ENCODE results near the gene MAP3K15.

Gene MAP3K15

DNA sequence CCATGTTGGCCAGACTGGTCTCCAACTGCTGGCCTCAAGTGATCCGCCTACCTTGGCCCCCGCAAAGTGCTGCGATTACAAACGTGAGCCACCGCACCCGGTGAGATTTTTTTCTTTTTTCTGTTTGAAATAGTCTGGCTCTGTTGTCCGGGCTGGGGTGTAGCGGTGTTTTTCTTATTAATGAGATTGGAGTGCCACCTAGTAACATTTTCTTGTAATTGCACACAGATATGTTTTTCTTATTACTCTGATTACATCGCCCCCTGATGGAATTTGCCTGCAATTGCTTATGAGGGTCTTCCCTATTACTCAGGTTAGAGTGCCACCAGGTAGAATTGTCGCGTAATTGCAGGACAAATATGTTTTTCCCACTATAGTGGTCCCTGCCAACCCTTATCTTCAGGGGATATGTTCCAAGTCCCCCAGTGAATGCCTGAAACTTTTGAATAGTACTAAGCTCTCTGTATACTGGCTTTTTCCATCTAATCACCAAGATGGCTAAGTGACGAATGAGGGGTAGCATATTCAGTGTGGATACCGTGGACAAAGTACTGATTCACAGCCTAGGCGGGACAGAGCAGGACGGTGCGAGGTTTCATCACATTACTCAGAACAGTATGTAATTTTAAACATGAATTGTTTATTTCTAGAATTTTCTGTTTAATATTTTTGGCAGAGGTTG lies 180.2 kb downstream of the MAP3K15 start:
- peak; percentile 25 for DNase-seq (ENCODE audit: extremely low spot score)
- ChIA-PET CTCF (interaction anchor here (0.6 to 1.3 kb wide), 3 partner anchors 7 to 733 kb away, joined by 3 to 6 read pairs (median 3); no protein-coding TSS in a partner anchor), POLR2A (no interaction called here)
- no peak for TF ChIP-seq HDGF (IDR thresholded peaks at IDR 0.05; ENCODE audit: borderline replicate concordance)
- TF ChIP-seq FOXA1 (IDR thresholded peaks at IDR 0.05): no peak
- no peak for TF ChIP-seq FOXK2 (IDR thresholded peaks at IDR 0.05)
- TF ChIP-seq SUZ12 (IDR thresholded peaks at IDR 0.05): no peak
- TF ChIP-seq ARNT (IDR thresholded peaks at IDR 0.05): no peak
- no peak for TF ChIP-seq ELF4 (IDR thresholded peaks at IDR 0.05)
- TF ChIP-seq TARDBP (IDR thresholded peaks at IDR 0.05): no peak
- no peak for TF ChIP-seq FOXM1 (IDR thresholded peaks at IDR 0.05; ENCODE audit: borderline replicate concordance)
- no peak for TF ChIP-seq L3MBTL2 (conservative IDR thresholded peaks at IDR 0.05)

DNA sequence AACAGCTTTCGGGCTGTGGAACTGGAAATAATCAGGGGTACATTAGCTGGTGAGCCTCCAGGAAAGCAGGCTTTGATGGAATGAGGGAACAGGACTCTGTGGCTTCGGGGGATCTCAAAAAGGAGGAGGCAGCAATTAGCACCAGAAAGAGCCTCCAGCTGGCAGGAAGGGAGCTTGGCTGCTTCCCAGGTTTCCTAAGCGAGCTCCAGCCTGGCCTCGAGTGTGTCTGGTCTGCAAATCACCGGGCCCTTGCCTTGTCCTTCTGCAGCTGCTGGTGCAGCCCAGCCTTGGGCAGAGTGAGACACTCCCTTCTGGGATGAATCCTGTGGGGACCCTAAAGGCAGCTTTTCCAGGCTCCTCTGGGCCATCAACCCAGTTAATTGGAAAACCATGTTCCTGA lies 182.3 kb downstream of the MAP3K15 start:
- DNase-seq (ENCODE audit: extremely low spot score): no peak
- TF ChIP-seq NFRKB (IDR thresholded peaks at IDR 0.05) (no peak), SUZ12 (IDR thresholded peaks at IDR 0.05) (no peak), SP1 (IDR thresholded peaks at IDR 0.05) (no peak), FOXM1 (IDR thresholded peaks at IDR 0.05; ENCODE audit: borderline replicate concordance) (no peak), ZNF384 (IDR thresholded peaks at IDR 0.05) (no peak), LEF1 (IDR thresholded peaks at IDR 0.05; ENCODE audit: borderline replicate concordance) (no peak), ARNT (IDR thresholded peaks at IDR 0.05) (no peak), FOXA1 (IDR thresholded peaks at IDR 0.05) (no peak), TARDBP (IDR thresholded peaks at IDR 0.05) (no peak), HDGF (IDR thresholded peaks at IDR 0.05; ENCODE audit: borderline replicate concordance) (no peak), FOXK2 (IDR thresholded peaks at IDR 0.05) (no peak), BHLHE40 (IDR thresholded peaks at IDR 0.05; ENCODE audit: borderline replicate concordance) (no peak), CTBP1 (IDR thresholded peaks at IDR 0.05; ENCODE audit: borderline replicate concordance) (no peak), ELF4 (IDR thresholded peaks at IDR 0.05) (no peak), L3MBTL2 (conservative IDR thresholded peaks at IDR 0.05) (no peak)
- TF ChIP-seq, protein P1, sequence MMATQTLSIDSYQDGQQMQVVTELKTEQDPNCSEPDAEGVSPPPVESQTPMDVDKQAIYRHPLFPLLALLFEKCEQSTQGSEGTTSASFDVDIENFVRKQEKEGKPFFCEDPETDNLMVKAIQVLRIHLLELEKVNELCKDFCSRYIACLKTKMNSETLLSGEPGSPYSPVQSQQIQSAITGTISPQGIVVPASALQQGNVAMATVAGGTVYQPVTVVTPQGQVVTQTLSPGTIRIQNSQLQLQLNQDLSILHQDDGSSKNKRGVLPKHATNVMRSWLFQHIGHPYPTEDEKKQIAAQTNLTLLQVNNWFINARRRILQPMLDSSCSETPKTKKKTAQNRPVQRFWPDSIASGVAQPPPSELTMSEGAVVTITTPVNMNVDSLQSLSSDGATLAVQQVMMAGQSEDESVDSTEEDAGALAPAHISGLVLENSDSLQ (IDR thresholded peaks at IDR 0.05): no peak
- ChIA-PET POLR2A (no interaction called here), CTCF (interaction anchor here (0.9 to 2.2 kb wide), 3 partner anchors 293 to 902 kb away, joined by 3 to 8 read pairs (median 4); no protein-coding TSS in a partner anchor)

DNA sequence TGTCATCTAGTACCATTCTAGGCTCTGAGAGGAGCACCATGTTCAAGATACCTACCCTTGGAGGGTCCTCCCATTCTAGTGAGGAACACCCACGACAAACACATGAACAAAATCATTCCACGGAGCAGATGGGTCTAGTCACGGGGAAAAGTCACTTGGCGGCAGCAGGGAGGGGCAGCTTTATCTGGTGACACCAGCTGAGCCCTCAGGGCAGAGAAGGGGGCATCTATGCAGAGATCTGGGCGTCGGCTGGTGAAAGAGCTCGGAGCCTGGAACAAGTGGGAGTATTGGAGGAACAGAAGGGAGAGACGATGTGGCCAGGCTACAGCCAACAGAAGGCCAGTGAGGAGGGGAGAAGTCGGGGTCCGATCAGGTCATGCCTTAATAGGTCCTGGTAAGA lies 183.5 kb downstream of the MAP3K15 start:
- no peak for DNase-seq (ENCODE audit: extremely low spot score)
- ChIA-PET CTCF (no interaction called here), POLR2A (no interaction called here)
- TF ChIP-seq CTBP1 (IDR thresholded peaks at IDR 0.05; ENCODE audit: borderline replicate concordance) (no peak), SP1 (IDR thresholded peaks at IDR 0.05) (no peak), FOXA1 (IDR thresholded peaks at IDR 0.05) (no peak), LEF1 (IDR thresholded peaks at IDR 0.05; ENCODE audit: borderline replicate concordance) (no peak), NFRKB (IDR thresholded peaks at IDR 0.05) (no peak), SUZ12 (IDR thresholded peaks at IDR 0.05) (no peak), ZNF384 (IDR thresholded peaks at IDR 0.05) (no peak), FOXM1 (IDR thresholded peaks at IDR 0.05; ENCODE audit: borderline replicate concordance) (no peak), BHLHE40 (IDR thresholded peaks at IDR 0.05; ENCODE audit: borderline replicate concordance) (no peak), ARNT (IDR thresholded peaks at IDR 0.05) (no peak), FOXK2 (IDR thresholded peaks at IDR 0.05) (no peak), TARDBP (IDR thresholded peaks at IDR 0.05) (no peak), HDGF (IDR thresholded peaks at IDR 0.05; ENCODE audit: borderline replicate concordance) (no peak), ELF4 (IDR thresholded peaks at IDR 0.05) (no peak), L3MBTL2 (conservative IDR thresholded peaks at IDR 0.05) (no peak)
- TF ChIP-seq, protein P1 (IDR thresholded peaks at IDR 0.05): no peak

DNA sequence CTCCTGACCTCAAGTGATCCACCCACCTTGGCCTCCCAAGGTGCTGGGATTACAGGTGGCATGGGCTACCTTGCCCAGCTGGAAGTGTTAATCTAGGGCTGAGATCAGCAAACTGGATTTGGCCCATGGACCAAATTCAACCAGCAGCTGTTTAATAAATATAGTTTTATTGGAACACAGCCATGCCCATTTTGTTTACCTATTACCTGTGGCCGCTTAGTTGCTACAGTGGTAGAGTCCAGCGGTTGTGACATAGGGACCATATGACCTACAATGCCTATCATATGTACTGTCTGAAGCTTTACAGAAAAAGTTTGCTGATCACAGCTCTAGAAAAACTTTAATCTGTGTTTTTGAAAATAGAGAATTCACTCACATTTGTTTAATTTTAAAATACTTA lies 188.7 kb downstream of the MAP3K15 start:
- POLR2A ChIA-PET: no interaction called here
- CTCF ChIA-PET: no interaction called here
- TF ChIP-seq, protein P1 (IDR thresholded peaks at IDR 0.05): no peak
- TF ChIP-seq ZNF384 (IDR thresholded peaks at IDR 0.05) (no peak), ELF4 (IDR thresholded peaks at IDR 0.05) (no peak), LEF1 (IDR thresholded peaks at IDR 0.05; ENCODE audit: borderline replicate concordance) (no peak), SP1 (IDR thresholded peaks at IDR 0.05) (no peak)
- no peak for DNase-seq (ENCODE audit: extremely low spot score)

Measured in HEK293T (cell line).